HL-60 (cell line): ENCODE data around the gene RBBP8NL.

ENCODE experiments used
- DNase-seq, 2 experiments: peaks; one replicate each; pipeline ENCODE4 v3.0.0-alpha.2; 2010 to 2020; ENCODE audit warnings: low read depth in 1 of 2, low spot score in 1 of 2
- H3K27ac ChIP-seq: fragments of 250-450 bp; sonication (Bioruptor Pico); replicated peaks from 2 replicates; pipeline ENCODE4 v1.5.1; 2020; ENCODE audit warnings: mild to moderate bottlenecking, moderate library complexity
- H3K27me3 ChIP-seq: fragments of 250-450 bp; sonication (Bioruptor Pico); 2 replicates; pipeline ENCODE4 v1.5.1; 2021; ENCODE audit warnings: mild to moderate bottlenecking, moderate library complexity; ENCODE audit not compliant: insufficient read depth, poor library complexity, severe bottlenecking
- H3K4me3 ChIP-seq: replicated peaks from 2 replicates; pipeline ENCODE4 v1.5.1; 2011; ENCODE audit warnings: mild to moderate bottlenecking, control low read depth, low read length; ENCODE audit not compliant: insufficient read depth
- GABPA ChIP-seq: IDR thresholded peaks from 2 replicates; pipeline ENCODE4 v1.6.1; 2012; ENCODE audit warnings: low read depth
- POLR2AphosphoS5 ChIP-seq: IDR thresholded peaks from 2 replicates; pipeline ENCODE4 v1.6.1; 2012; ENCODE audit warnings: low read depth
- SPI1 ChIP-seq: IDR thresholded peaks from 2 replicates; pipeline ENCODE4 v1.6.1; 2012; ENCODE audit warnings: low read depth, mild to moderate bottlenecking, borderline replicate concordance
- TF ChIP-seq, protein P1 (sequence below): IDR thresholded peaks from one replicate; pipeline ENCODE4 v1.5.1; 2011; ENCODE audit warnings: low read length, control low read depth, inconsistent platforms; ENCODE audit not compliant: insufficient read depth
- TF ChIP-seq, protein P2 (sequence below): IDR thresholded peaks from 2 replicates; pipeline ENCODE4 v1.6.1; 2012; ENCODE audit warnings: low read depth; ENCODE audit not compliant: insufficient replicate concordance

The RBBP8NL gene

DNA sequence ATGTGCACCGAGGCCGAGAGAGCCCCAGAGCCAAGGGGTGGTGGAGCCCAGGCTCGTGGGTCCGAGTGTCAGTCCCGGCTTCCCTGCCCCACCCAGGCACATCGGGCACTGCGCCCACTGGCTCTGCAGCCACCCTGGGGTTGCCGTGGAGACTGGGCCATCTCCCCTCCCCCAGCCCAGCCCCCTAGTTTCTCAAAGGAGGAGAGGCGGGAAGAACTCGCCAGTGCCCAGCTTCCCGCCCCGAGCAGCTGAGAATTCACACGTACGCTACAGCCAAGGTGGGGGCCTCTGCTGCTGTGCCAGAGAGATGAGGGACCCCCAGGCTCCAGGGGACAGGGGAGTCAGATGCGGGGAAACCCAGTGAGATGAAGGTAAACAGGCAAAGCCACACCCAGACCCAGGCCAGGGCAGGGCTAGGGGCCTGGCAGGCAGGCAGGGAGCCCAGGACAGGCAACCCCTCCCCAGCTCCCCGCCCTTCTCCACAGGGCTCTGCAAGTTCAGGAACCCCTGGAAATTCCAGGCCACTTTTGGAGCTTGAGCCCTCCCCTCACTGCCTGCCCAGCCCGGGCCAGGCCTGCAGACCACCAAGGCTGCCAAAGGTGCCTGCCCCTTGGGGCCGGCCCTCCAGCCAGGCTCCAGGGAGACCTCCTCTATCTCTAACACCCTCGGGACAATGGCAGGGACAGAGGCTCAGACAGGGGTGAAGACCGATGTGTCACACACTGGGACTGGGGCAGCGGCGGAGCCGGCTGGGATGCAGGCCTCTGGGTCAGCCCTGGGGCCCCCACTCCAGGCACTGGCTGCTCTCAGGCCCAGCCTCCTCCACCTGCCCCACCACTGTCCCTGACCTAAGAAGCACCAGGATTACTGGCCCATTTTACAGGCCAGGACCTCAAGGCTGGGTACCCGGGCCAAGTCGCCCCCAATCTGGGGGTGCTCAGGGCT is 66.2 kb downstream of the RBBP8NL start:
- Histone ChIP-seq H3K27me3 (peaks cover 35% of the 10 kb centered on the region), H3K4me3 (no peak overlapping the region), H3K27ac (no peak overlapping the region)
- TF ChIP-seq, protein P1, sequence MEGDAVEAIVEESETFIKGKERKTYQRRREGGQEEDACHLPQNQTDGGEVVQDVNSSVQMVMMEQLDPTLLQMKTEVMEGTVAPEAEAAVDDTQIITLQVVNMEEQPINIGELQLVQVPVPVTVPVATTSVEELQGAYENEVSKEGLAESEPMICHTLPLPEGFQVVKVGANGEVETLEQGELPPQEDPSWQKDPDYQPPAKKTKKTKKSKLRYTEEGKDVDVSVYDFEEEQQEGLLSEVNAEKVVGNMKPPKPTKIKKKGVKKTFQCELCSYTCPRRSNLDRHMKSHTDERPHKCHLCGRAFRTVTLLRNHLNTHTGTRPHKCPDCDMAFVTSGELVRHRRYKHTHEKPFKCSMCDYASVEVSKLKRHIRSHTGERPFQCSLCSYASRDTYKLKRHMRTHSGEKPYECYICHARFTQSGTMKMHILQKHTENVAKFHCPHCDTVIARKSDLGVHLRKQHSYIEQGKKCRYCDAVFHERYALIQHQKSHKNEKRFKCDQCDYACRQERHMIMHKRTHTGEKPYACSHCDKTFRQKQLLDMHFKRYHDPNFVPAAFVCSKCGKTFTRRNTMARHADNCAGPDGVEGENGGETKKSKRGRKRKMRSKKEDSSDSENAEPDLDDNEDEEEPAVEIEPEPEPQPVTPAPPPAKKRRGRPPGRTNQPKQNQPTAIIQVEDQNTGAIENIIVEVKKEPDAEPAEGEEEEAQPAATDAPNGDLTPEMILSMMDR: no peak
- TF ChIP-seq, protein P2, sequence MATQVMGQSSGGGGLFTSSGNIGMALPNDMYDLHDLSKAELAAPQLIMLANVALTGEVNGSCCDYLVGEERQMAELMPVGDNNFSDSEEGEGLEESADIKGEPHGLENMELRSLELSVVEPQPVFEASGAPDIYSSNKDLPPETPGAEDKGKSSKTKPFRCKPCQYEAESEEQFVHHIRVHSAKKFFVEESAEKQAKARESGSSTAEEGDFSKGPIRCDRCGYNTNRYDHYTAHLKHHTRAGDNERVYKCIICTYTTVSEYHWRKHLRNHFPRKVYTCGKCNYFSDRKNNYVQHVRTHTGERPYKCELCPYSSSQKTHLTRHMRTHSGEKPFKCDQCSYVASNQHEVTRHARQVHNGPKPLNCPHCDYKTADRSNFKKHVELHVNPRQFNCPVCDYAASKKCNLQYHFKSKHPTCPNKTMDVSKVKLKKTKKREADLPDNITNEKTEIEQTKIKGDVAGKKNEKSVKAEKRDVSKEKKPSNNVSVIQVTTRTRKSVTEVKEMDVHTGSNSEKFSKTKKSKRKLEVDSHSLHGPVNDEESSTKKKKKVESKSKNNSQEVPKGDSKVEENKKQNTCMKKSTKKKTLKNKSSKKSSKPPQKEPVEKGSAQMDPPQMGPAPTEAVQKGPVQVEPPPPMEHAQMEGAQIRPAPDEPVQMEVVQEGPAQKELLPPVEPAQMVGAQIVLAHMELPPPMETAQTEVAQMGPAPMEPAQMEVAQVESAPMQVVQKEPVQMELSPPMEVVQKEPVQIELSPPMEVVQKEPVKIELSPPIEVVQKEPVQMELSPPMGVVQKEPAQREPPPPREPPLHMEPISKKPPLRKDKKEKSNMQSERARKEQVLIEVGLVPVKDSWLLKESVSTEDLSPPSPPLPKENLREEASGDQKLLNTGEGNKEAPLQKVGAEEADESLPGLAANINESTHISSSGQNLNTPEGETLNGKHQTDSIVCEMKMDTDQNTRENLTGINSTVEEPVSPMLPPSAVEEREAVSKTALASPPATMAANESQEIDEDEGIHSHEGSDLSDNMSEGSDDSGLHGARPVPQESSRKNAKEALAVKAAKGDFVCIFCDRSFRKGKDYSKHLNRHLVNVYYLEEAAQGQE: no peak
- TF ChIP-seq GABPA: no peak
- TF ChIP-seq POLR2AphosphoS5: no peak
- no peak for TF ChIP-seq SPI1
- no peak for DNase-seq
